ENCODE results near the gene EEF1AKMT3.
"Not testable (repeated sequence)": the region's sequence is repeated elsewhere in the genome, so short reads cannot be mapped to it uniquely, and the experiment has no call there.

The EEF1AKMT3 gene

DNA sequence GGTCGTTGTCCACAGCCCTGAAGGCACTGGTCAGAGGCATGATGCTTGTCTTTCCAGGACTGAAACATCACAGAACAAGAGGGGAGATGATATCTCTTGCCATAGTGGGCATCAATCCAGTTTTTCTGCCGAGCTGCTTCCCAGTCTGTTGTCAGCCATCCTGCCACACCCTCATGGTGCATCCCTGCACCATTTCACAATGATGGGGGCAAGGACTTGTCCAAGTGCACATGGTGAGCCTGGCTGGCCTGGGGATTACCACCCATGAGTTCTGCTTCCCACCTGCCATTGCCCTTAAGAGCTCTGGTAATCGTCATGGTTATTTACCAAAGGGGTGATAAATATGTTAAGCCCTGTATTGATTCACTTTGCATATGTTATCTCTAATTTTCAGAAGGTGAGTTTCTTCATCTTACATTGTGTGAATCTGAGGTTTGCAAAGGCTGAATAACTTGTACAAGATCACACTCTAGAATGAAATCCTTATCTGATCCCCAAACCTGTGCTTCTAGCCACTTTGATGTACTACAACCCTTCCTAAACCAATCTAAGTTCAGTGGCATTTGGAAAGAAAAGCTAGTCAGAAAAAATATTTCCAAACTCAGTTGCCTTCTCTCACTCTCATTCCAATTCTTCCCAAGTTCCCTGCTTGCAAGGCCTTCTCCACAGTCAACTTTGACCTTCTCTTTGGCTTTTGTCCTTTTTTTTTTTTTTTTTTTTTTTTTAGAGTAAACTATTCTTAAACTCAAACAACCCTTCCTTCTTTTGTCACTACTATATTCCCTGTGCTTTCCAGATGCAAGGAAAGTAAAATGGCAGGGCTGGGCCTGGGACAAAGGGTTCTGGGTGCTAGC is 43.8 kb downstream of the EEF1AKMT3 start:
- DNase-seq (ENCODE audit: insufficient read length, low spot score), result no peak
- TF ChIP-seq, protein P1, sequence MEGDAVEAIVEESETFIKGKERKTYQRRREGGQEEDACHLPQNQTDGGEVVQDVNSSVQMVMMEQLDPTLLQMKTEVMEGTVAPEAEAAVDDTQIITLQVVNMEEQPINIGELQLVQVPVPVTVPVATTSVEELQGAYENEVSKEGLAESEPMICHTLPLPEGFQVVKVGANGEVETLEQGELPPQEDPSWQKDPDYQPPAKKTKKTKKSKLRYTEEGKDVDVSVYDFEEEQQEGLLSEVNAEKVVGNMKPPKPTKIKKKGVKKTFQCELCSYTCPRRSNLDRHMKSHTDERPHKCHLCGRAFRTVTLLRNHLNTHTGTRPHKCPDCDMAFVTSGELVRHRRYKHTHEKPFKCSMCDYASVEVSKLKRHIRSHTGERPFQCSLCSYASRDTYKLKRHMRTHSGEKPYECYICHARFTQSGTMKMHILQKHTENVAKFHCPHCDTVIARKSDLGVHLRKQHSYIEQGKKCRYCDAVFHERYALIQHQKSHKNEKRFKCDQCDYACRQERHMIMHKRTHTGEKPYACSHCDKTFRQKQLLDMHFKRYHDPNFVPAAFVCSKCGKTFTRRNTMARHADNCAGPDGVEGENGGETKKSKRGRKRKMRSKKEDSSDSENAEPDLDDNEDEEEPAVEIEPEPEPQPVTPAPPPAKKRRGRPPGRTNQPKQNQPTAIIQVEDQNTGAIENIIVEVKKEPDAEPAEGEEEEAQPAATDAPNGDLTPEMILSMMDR (IDR thresholded peaks at IDR 0.05; ENCODE audit: insufficient read depth, missing control alignments), result no peak
- FAIRE-seq, result no peak

DNA sequence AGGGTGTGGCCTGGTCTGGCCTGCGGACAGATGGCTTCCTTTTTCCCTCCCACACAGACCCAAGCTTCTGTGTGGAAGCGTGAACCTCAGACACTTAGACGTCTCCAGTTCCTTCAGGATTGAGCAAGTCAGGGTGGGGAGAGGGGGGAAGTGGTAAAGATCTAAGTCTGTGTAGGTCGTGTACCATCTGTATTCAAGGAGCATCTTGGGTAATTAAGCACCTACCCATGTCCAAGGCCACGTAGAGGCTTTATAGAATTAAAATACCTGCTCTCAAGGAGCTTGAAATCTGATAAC is 44.4 kb downstream of the EEF1AKMT3 start:
- DNase-seq (ENCODE audit: insufficient read length, low spot score), result no peak
- no peak for FAIRE-seq
- TF ChIP-seq, protein P1 (IDR thresholded peaks at IDR 0.05; ENCODE audit: insufficient read depth, missing control alignments), result no peak

DNA sequence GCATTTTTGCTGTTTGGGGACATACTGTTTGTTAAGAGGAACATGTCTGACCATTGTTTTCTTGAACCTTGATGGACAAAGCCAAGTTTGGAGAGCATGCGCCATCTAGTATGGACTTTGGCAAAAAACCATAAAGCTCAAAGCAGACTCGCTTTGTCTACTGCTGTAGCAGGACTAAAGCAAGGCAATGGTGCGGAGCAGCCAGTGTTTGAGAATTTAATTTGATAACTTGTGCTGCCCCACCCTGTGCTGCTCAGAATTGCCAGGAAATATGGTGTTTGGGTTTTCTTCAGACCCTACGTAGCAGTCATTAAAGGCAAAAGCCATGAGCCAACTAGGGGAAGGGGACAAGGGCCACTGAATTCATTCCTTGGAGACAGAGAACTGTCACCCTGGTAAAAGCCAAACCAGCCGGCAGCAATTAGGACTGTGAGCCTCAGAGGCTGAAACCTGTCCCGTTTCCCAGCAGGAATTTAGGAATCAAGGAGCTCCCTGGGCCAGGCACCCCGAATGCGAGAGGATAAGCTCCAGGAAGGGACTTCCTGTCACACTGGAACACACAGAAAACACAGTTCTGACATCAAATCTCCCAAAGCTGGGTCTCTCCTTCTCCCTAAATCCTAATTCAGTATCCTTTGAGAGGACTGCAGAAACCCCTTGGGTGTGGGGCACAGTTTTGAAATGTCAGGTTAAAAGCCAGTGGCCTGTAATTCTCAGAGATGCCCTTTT is 45.0 kb downstream of the EEF1AKMT3 start:
- TF ChIP-seq, protein P1 (IDR thresholded peaks at IDR 0.05; ENCODE audit: insufficient read depth, missing control alignments), result no peak
- no peak for DNase-seq (ENCODE audit: insufficient read length, low spot score)
- FAIRE-seq, result no peak

DNA sequence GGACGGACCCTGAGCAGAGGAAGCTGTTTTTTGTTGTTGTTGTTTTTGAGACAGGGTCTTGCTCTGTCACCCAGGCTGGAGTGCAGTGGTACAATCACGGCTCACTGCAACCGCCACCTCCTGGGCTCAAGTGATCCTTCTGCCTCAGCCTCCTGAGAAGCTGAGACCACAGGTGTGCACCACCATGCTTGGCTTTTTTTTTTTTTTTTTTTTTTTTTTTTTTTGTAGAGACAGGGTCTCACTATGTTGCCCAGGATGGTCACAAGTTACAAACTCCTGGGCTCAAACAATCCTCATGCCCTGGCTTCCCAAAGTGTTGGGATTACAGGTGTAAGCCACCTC is 45.5 kb downstream of the EEF1AKMT3 start:
- DNase-seq (ENCODE audit: insufficient read length, low spot score); FAIRE-seq: not testable (repeated sequence)

DNA sequence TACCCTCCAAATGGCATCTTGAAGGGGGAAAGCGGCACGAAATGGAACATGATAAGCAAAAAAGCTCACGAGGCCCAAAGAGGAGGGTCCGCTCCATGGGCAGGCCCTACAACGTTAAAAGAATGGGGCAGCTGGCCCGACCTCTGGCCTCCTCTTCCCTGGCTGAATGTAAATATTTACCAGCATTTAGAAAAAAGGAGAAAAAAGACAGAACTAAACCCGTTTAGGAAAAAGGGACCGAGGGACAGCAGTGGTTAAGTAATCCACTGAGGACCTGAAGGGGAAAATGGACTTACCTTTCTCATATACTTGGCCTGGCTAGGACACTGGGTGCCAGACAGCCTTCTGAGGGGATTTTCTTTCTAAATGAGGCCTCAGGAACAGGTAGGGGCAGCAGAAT is 47.7 kb downstream of the EEF1AKMT3 start:
- DNase-seq (ENCODE audit: insufficient read length, low spot score); FAIRE-seq: not testable (repeated sequence)

GRCh38 chr12:57821015-57821414 is 48.6 kb downstream of the EEF1AKMT3 start:
- FAIRE-seq; DNase-seq (ENCODE audit: insufficient read length, low spot score): not testable (repeated sequence)

- no peak for FAIRE-seq
- TF ChIP-seq, protein P1 (IDR thresholded peaks at IDR 0.05; ENCODE audit: insufficient read depth, missing control alignments), result no peak
- DNase-seq (ENCODE audit: insufficient read length, low spot score), result no peak
Observed at GRCh38 chr12:57821474-57822214, 49.2 kb downstream of the EEF1AKMT3 start.

DNA sequence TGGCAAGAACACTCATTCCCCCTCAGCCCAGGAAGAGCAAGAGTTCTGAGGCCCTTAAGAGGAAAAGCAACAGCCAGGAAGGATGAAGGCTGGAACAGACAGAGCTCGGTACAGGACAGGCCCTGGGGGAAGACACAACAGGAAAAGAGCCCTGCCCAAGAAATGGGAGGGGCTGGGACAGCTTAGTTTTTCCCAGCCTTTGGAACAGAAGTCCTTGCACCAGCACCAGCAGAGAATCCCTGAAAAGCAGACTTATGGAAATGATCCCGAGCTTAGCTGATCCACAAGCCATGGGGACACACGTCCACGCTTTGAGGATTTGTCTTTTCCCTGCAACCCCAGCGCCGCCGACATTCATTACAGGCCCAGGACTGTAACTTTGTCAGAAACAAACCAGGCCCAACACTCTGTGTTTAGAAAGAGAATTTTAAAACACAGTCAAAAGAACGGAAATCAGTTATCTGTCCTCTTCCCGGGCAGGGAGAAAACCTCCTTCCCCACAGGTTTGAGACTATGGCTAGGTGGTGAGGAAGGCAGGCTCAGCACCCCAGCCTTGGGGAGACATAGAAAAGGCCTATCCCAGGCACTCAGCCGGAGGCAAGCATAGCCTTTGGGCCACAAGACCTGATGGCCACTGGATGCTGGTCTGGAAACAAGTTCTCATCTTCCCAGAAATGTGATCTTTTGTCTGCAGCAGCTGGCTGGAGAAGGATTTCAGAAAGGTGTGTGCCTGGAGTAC is 50.1 kb downstream of the EEF1AKMT3 start:
- FAIRE-seq (no peak), DNase-seq (ENCODE audit: insufficient read length, low spot score) (no peak)
- TF ChIP-seq, protein P1 (IDR thresholded peaks at IDR 0.05; ENCODE audit: insufficient read depth, missing control alignments), result no peak

Measured in D721Med (cell line).